NCI-H1694 treated with DMSO at 0.1 percent for 48 hours (cell line): ENCODE measurements around the gene ANKS3.
"Not testable (repeated sequence)": the region's sequence is repeated elsewhere in the genome, so short reads cannot be mapped to it uniquely, and the experiment has no call there.

ENCODE experiments used
- DNase-seq: peaks from one replicate; lab custom pipeline; 2025; lab: John Stamatoyannopoulos, UW

Gene ANKS3

GRCh38 chr16:4650443-4651074 lies 83.5 kb downstream of the ANKS3 start:
- DNase-seq, result not testable (repeated sequence)

GRCh38 chr16:4649744-4650442 lies 84.2 kb downstream of the ANKS3 start:
- DNase-seq, result no peak

GRCh38 chr16:4648917-4649316 lies 85.2 kb downstream of the ANKS3 start:
- DNase-seq, result no peak

- no peak for DNase-seq
These were observed 86.5 kb downstream of the ANKS3 start for GRCh38 chr16:4647644-4647980.

- no peak for DNase-seq
These were observed 87.1 kb downstream of the ANKS3 start for GRCh38 chr16:4646773-4647643.
